ENCODE results near the gene KIZ.

The KIZ gene

GRCh38 chr20:21125849-21126580, at the start of gene KIZ:
Gene KIZ, plus strand, starts transcription at chr20:21126082. Its CDS starts 34 bp downstream, at chr20:21126116.
- FAIRE-seq, result no peak

GRCh38 chr20:21077809-21078345, 48.0 kb upstream of the KIZ start:
- no peak for FAIRE-seq

GRCh38 chr20:21082584-21082983, 43.3 kb upstream of the KIZ start:
- no peak for FAIRE-seq

GRCh38 chr20:21083825-21084325, 42.0 kb upstream of the KIZ start:
- no peak for FAIRE-seq

- no peak for FAIRE-seq
Measured at GRCh38 chr20:21087862-21088540, 37.9 kb upstream of the KIZ start.

GRCh38 chr20:21089391-21089790, 36.5 kb upstream of the KIZ start:
- FAIRE-seq, result no peak

GRCh38 chr20:21090111-21090618, 35.7 kb upstream of the KIZ start:
- no peak for FAIRE-seq

GRCh38 chr20:21090721-21091120, 35.2 kb upstream of the KIZ start:
- no peak for FAIRE-seq

- FAIRE-seq, result no peak
Measured at GRCh38 chr20:21092806-21093205, 33.1 kb upstream of the KIZ start.

GRCh38 chr20:21096321-21097043, 29.4 kb upstream of the KIZ start:
- no peak for FAIRE-seq

GRCh38 chr20:21099751-21100577, 25.9 kb upstream of the KIZ start:
- FAIRE-seq, result no peak

GRCh38 chr20:21100578-21101452, 25.1 kb upstream of the KIZ start:
- FAIRE-seq, result no peak

- FAIRE-seq, result no peak
Measured at GRCh38 chr20:21101453-21101931, 24.4 kb upstream of the KIZ start.

GRCh38 chr20:21101932-21102575, 23.8 kb upstream of the KIZ start:
- no peak for FAIRE-seq

- FAIRE-seq, result no peak
Measured at GRCh38 chr20:21102603-21103311, 23.1 kb upstream of the KIZ start.

- no peak for FAIRE-seq
Measured at GRCh38 chr20:21103582-21104465, 22.1 kb upstream of the KIZ start.

GRCh38 chr20:21104466-21104761, 21.5 kb upstream of the KIZ start:
- no peak for FAIRE-seq

- FAIRE-seq, result no peak
Measured at GRCh38 chr20:21104921-21105320, 21.0 kb upstream of the KIZ start.

All from TTC549 (cell line).